GM12878 (cell line): ENCODE data around the gene EXOC3L1. TPM values are rescaled to one million over a fixed set of nuclear protein-coding genes. Genes with fewer than 3 reads are reported as not detected.

ENCODE experiments used
- EZH2 ChIP-seq: IDR thresholded peaks from 2 replicates; pipeline ENCODE4 v1.6.1; 2012; ENCODE audit warnings: low read depth, mild to moderate bottlenecking, control low read depth, inconsistent platforms, low read length, borderline replicate concordance; ENCODE audit not compliant: control insufficient read depth
- HDAC6 ChIP-seq: fragments of 200-600 bp; sonication (generic); IDR thresholded peaks from one replicate; pipeline ENCODE4 v1.8.0; 2017; ENCODE audit warnings: antibody characterized with exemption; ENCODE audit not compliant: unreplicated experiment
- HDGF ChIP-seq: fragments of 450-650 bp; IDR thresholded peaks from 2 replicates; pipeline ENCODE4 v1.6.1; 2016; ENCODE audit warnings: antibody characterized with exemption
- KLF5 ChIP-seq: fragments of 450-650 bp; IDR thresholded peaks from 2 replicates; pipeline ENCODE4 v1.6.1; 2014; ENCODE audit warnings: mild to moderate bottlenecking; ENCODE audit not compliant: partially characterized antibody
- NR2C2 ChIP-seq: IDR thresholded peaks from 2 replicates; pipeline ENCODE4 v1.6.1; 2011; ENCODE audit warnings: borderline replicate concordance, low read depth; ENCODE audit not compliant: control insufficient read depth, insufficient read length
- NRF1 ChIP-seq: conservative IDR thresholded peaks from 2 replicates; pipeline ENCODE4 v1.6.1; 2011; ENCODE audit warnings: mild to moderate bottlenecking, low read depth, low read length, improper control_type of control experiment
- PML ChIP-seq: IDR thresholded peaks from 2 replicates; pipeline ENCODE4 v1.6.1; 2012; ENCODE audit warnings: low read length, inconsistent platforms
- POU2F2 ChIP-seq: IDR thresholded peaks from 3 replicates; pipeline ENCODE4 v1.6.1; 2011; ENCODE audit warnings: low read depth, mild to moderate bottlenecking, low read length, borderline replicate concordance
- RAD21 ChIP-seq: IDR thresholded peaks from 2 replicates; pipeline ENCODE4 v1.6.1; 2011; ENCODE audit warnings: mild to moderate bottlenecking, low read depth, low read length, moderate library complexity; ENCODE audit not compliant: insufficient read depth
- SMAD5 ChIP-seq: IDR thresholded peaks from 2 replicates; pipeline ENCODE4 v1.6.1; 2016; ENCODE audit warnings: antibody characterized with exemption, low read depth
- SMC3 ChIP-seq: IDR thresholded peaks from 2 replicates; pipeline ENCODE4 v1.6.1; 2011; ENCODE audit warnings: low read length, improper control_type of control experiment, borderline replicate concordance
- TCF12 ChIP-seq: IDR thresholded peaks from 2 replicates; pipeline ENCODE4 v1.6.1; 2011; ENCODE audit warnings: low read depth, mild to moderate bottlenecking, low read length
- ZNF384 ChIP-seq: IDR thresholded peaks from 2 replicates; pipeline ENCODE4 v1.6.1; 2012; ENCODE audit warnings: low read depth, mild to moderate bottlenecking, low read length, improper control_type of control experiment, borderline replicate concordance
- ZSCAN29 ChIP-seq: fragments of 450-650 bp; IDR thresholded peaks from 2 replicates; pipeline ENCODE4 v1.6.1; 2017; ENCODE audit warnings: mild to moderate bottlenecking, moderate library complexity
- polyA plus RNA-seq, 11 experiments: library from polyadenylated mRNA; depleted of rRNA in 4 of 11; unstranded in 6 of 11; stranded (reverse) in 5 of 11; fragments of >200 nt; fragmentation: Nextera tagmentation in 4 of 11; fragmentation: Illumina TruSeq in 1 of 11; extraction: Ambion mirVana in 4 of 11; extraction: Trizol in 1 of 11; gene quantifications; 1 replicate in 1 of 11; 2 replicates in 10 of 11; pipeline versions ENCODE4 v1.2.1 to v1.2.3, GENCODE V29; 2011 to 2016; ENCODE audit warnings: inconsistent platforms in 2 of 11, missing spikeins in 2 of 11, low read depth in 1 of 11
- total RNA-seq, 4 experiments: library from RNA; depleted of rRNA in 3 of 4; stranded (reverse); fragments of >200 nt in 3 of 4; fragmentation: Illumina TruSeq in 1 of 4; extraction: Trizol in 1 of 4; gene quantifications; 2 replicates each; pipeline versions ENCODE4 v1.2.1 to v1.2.3, GENCODE V29; 2013 to 2021
- TF ChIP-seq, protein P1 (sequence below): fragments of 450-650 bp; IDR thresholded peaks from 2 replicates; pipeline ENCODE4 v1.6.1; 2017; ENCODE audit warnings: mild to moderate bottlenecking, moderate library complexity
- TF ChIP-seq, protein P2 (sequence below): IDR thresholded peaks from 2 replicates; pipeline ENCODE4 v1.6.1; 2012; ENCODE audit warnings: low read length, inconsistent platforms
- TF ChIP-seq, protein P3 (sequence below): fragments of 450-650 bp; IDR thresholded peaks from 2 replicates; pipeline ENCODE4 v1.6.1; 2017; ENCODE audit warnings: mild to moderate bottlenecking, low read depth, inconsistent platforms; ENCODE audit not compliant: poor library complexity, severe bottlenecking
- TF ChIP-seq, protein P4 (sequence below): fragments of 450-650 bp; IDR thresholded peaks from 2 replicates; pipeline ENCODE4 v1.6.1; 2016; ENCODE audit warnings: mild to moderate bottlenecking
- TF ChIP-seq, protein P5 (sequence below): IDR thresholded peaks from 2 replicates; pipeline ENCODE4 v1.6.1; 2011; ENCODE audit warnings: mild to moderate bottlenecking, low read depth, low read length, moderate library complexity; ENCODE audit not compliant: insufficient replicate concordance

Gene EXOC3L1
- total and polyA plus RNA-seq, 10 of the 15 experiments (the other 5 are each of a cell fraction or from before 2014, with no cell fraction given) = 0.07 to 0.42 TPM; not detected in 8

DNA sequence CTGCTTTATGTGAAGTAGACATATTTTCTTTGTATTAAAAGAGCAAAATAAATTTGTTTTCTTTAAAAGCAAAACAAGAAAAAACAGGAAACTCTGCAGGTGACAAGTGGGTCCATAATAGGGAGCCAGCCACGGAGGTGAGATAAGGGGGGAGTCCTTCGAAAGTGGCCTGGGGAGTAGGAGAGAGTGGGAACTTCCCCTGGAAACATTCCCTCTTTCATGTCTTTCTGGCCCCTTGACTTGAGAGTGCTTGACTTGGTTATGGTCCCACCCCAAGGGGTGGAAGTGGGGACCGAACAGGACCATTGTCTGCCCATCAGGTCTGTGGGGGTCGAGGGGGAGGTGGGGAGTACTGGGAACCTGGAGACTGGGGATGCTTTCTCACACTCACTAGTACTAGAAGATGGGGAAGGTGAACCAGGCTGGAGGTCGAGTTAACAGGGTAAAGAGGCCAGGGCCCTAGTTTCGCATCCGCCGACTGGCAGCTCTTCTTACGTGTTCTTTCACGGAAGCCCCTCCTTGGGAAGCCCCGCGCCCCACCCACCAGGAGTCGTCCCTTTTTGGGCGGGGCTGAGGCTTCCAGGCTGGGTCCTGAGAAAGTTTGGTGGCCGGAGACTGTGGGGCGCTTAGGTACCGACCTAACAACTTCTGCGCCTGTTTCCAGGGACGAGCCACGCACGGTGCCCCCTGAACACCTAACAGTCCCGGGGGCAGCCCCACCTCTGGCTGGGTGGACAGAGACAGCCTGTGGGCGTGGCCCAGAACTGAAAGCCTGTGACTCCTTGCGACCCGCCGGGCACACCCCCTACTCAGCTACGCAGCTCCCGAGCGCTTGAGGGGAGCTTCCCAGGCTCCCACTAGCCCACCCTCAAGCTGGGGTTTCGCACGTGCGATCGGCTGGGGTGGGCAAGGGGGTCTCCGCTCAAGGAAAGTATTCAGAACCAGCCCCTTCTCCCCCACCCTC is 31.0 kb downstream of the EXOC3L1 start (continued):
- TF ChIP-seq, protein P1, sequence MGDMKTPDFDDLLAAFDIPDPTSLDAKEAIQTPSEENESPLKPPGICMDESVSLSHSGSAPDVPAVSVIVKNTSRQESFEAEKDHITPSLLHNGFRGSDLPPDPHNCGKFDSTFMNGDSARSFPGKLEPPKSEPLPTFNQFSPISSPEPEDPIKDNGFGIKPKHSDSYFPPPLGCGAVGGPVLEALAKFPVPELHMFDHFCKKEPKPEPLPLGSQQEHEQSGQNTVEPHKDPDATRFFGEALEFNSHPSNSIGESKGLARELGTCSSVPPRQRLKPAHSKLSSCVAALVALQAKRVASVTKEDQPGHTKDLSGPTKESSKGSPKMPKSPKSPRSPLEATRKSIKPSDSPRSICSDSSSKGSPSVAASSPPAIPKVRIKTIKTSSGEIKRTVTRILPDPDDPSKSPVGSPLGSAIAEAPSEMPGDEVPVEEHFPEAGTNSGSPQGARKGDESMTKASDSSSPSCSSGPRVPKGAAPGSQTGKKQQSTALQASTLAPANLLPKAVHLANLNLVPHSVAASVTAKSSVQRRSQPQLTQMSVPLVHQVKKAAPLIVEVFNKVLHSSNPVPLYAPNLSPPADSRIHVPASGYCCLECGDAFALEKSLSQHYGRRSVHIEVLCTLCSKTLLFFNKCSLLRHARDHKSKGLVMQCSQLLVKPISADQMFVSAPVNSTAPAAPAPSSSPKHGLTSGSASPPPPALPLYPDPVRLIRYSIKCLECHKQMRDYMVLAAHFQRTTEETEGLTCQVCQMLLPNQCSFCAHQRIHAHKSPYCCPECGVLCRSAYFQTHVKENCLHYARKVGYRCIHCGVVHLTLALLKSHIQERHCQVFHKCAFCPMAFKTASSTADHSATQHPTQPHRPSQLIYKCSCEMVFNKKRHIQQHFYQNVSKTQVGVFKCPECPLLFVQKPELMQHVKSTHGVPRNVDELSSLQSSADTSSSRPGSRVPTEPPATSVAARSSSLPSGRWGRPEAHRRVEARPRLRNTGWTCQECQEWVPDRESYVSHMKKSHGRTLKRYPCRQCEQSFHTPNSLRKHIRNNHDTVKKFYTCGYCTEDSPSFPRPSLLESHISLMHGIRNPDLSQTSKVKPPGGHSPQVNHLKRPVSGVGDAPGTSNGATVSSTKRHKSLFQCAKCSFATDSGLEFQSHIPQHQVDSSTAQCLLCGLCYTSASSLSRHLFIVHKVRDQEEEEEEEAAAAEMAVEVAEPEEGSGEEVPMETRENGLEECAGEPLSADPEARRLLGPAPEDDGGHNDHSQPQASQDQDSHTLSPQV = no peak
- TF ChIP-seq NR2C2 (no peak), KLF5 (no peak), EZH2 (no peak), POU2F2 (no peak; the same call in 2 of the 3 replicates), HDAC6 (no peak), ZNF384 (no peak), NRF1 (no peak), HDGF (no peak), SMC3 (no peak), RAD21 (no peak), SMAD5 (0 out of 2 replicates have a peak, but pooled peaks have one; percentile 21), TCF12 (no peak), PML (no peak), ZSCAN29 (no peak)
- TF ChIP-seq, protein P2, sequence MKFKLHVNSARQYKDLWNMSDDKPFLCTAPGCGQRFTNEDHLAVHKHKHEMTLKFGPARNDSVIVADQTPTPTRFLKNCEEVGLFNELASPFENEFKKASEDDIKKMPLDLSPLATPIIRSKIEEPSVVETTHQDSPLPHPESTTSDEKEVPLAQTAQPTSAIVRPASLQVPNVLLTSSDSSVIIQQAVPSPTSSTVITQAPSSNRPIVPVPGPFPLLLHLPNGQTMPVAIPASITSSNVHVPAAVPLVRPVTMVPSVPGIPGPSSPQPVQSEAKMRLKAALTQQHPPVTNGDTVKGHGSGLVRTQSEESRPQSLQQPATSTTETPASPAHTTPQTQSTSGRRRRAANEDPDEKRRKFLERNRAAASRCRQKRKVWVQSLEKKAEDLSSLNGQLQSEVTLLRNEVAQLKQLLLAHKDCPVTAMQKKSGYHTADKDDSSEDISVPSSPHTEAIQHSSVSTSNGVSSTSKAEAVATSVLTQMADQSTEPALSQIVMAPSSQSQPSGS = no peak
- TF ChIP-seq, protein P3, sequence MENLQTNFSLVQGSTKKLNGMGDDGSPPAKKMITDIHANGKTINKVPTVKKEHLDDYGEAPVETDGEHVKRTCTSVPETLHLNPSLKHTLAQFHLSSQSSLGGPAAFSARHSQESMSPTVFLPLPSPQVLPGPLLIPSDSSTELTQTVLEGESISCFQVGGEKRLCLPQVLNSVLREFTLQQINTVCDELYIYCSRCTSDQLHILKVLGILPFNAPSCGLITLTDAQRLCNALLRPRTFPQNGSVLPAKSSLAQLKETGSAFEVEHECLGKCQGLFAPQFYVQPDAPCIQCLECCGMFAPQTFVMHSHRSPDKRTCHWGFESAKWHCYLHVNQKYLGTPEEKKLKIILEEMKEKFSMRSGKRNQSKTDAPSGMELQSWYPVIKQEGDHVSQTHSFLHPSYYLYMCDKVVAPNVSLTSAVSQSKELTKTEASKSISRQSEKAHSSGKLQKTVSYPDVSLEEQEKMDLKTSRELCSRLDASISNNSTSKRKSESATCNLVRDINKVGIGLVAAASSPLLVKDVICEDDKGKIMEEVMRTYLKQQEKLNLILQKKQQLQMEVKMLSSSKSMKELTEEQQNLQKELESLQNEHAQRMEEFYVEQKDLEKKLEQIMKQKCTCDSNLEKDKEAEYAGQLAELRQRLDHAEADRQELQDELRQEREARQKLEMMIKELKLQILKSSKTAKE = no peak
- TF ChIP-seq, protein P4, sequence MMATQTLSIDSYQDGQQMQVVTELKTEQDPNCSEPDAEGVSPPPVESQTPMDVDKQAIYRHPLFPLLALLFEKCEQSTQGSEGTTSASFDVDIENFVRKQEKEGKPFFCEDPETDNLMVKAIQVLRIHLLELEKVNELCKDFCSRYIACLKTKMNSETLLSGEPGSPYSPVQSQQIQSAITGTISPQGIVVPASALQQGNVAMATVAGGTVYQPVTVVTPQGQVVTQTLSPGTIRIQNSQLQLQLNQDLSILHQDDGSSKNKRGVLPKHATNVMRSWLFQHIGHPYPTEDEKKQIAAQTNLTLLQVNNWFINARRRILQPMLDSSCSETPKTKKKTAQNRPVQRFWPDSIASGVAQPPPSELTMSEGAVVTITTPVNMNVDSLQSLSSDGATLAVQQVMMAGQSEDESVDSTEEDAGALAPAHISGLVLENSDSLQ = peak; percentile 63
- TF ChIP-seq, protein P5, sequence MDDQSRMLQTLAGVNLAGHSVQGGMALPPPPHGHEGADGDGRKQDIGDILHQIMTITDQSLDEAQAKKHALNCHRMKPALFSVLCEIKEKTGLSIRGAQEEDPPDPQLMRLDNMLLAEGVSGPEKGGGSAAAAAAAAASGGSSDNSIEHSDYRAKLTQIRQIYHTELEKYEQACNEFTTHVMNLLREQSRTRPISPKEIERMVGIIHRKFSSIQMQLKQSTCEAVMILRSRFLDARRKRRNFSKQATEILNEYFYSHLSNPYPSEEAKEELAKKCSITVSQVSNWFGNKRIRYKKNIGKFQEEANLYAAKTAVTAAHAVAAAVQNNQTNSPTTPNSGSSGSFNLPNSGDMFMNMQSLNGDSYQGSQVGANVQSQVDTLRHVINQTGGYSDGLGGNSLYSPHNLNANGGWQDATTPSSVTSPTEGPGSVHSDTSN = no peak
